ENCODE measurements around the gene POLR1G.

The POLR1G gene

GRCh38 chr19:45445139-45445538 lies 38.7 kb downstream of the POLR1G start:
- no peaks in the 10 kb centered on the region for H3K9me3 ChIP-seq (ENCODE audit: control insufficient read depth, insufficient read depth, low read length)
- no peaks in the 10 kb centered on the region for H4K20me1 ChIP-seq (ENCODE audit: control insufficient read depth, insufficient read depth, low read depth, low read length)
- peak overlapping the region; percentile 79 for H3K4me3 ChIP-seq (ENCODE audit: low read length)
- H3F3A ChIP-seq (ENCODE audit: control insufficient read depth, insufficient read depth) = peaks cover 42% of the 10 kb centered on the region
- no peak for TF ChIP-seq EZH2phosphoT487 (IDR thresholded peaks at IDR 0.05; ENCODE audit: borderline replicate concordance, low read length)
- TF ChIP-seq CTCF (IDR thresholded peaks at IDR 0.05; ENCODE audit: low read depth, low read length, poor library complexity, severe bottlenecking) = no peak
- H3K9me2 ChIP-seq (replicated peaks; ENCODE audit: control insufficient read depth, low read length) = no peaks in the 10 kb centered on the region
- H3K27me3 ChIP-seq (ENCODE audit: control insufficient read depth, low read length) = no peaks in the 10 kb centered on the region
- peaks cover 53% of the 10 kb centered on the region for H3K4me1 ChIP-seq (ENCODE audit: control insufficient read depth, low read length)
- H3K4me2 ChIP-seq (ENCODE audit: low read length) = peak overlapping the region; percentile 97; the same call in 1 of the 2 replicates
- H3K27ac ChIP-seq (ENCODE audit: low read depth, low read length) = no peak overlapping the region
- H3K36me3 ChIP-seq (ENCODE audit: control insufficient read depth, low read length) = no peaks in the 10 kb centered on the region
- H3K79me2 ChIP-seq (ENCODE audit: control insufficient read depth, low read length) = no peaks in the 10 kb centered on the region

DNA sequence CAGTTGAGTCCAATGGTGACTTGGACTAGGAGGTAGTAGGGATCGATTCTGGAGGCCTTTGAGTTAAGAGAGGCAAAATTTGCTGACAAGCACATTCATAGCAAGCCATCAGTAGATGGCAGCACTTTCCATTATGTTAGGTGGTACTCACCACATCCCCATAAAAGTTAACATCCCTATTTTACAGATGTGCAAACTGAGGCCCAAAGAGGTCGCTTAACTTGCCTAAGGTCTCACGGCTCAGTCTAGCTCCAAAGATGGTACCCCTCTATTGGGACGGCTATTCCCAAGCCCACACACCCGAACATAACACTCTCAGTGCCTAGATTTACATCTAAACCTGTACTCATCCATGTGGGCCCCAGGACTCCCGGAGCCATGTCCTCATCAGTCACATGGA lies 39.9 kb downstream of the POLR1G start:
- no peaks in the 10 kb centered on the region for H3K9me3 ChIP-seq (ENCODE audit: control insufficient read depth, insufficient read depth, low read length)
- H3K4me2 ChIP-seq (ENCODE audit: low read length) = no peak overlapping the region
- no peaks in the 10 kb centered on the region for H3K36me3 ChIP-seq (ENCODE audit: control insufficient read depth, low read length)
- TF ChIP-seq CTCF (IDR thresholded peaks at IDR 0.05; ENCODE audit: low read depth, low read length, poor library complexity, severe bottlenecking) (peak; percentile 71), EZH2phosphoT487 (IDR thresholded peaks at IDR 0.05; ENCODE audit: borderline replicate concordance, low read length) (no peak)
- no peak overlapping the region for H3K4me3 ChIP-seq (ENCODE audit: low read length)
- H3K9me2 ChIP-seq (replicated peaks; ENCODE audit: control insufficient read depth, low read length) = no peaks in the 10 kb centered on the region
- H3K27ac ChIP-seq (ENCODE audit: low read depth, low read length) = no peak overlapping the region
- H3F3A ChIP-seq (ENCODE audit: control insufficient read depth, insufficient read depth) = peaks cover 31% of the 10 kb centered on the region
- no peaks in the 10 kb centered on the region for H3K79me2 ChIP-seq (ENCODE audit: control insufficient read depth, low read length)
- peaks cover 47% of the 10 kb centered on the region for H3K4me1 ChIP-seq (ENCODE audit: control insufficient read depth, low read length)
- no peaks in the 10 kb centered on the region for H3K27me3 ChIP-seq (ENCODE audit: control insufficient read depth, low read length)
- H4K20me1 ChIP-seq (ENCODE audit: control insufficient read depth, insufficient read depth, low read depth, low read length) = no peaks in the 10 kb centered on the region

DNA sequence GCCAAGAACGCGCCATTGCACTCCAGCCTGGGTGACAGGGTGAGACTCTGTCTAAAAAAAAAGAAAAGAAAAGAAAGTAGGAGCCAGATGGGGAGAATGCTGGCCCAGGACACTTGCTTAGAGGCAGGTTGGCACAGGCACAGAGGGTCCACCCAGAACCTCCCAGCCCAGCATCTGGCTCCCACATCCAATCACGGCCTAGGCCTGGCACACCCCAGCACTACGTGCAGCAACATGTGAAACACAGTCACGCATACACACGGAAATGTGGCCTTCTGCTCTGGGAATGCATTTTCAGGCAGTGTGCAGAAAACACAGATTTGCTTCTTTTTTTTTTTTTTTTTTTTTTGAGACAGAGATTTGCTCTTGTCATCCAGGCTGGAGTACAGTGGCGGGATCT lies 40.5 kb downstream of the POLR1G start:
- H3K79me2 ChIP-seq (ENCODE audit: control insufficient read depth, low read length) = no peaks in the 10 kb centered on the region
- no peak overlapping the region for H3K4me2 ChIP-seq (ENCODE audit: low read length)
- H3K36me3 ChIP-seq (ENCODE audit: control insufficient read depth, low read length) = no peaks in the 10 kb centered on the region
- H3K27me3 ChIP-seq (ENCODE audit: control insufficient read depth, low read length) = no peaks in the 10 kb centered on the region
- no peaks in the 10 kb centered on the region for H4K20me1 ChIP-seq (ENCODE audit: control insufficient read depth, insufficient read depth, low read depth, low read length)
- H3K27ac ChIP-seq (ENCODE audit: low read depth, low read length) = no peak overlapping the region
- TF ChIP-seq EZH2phosphoT487 (IDR thresholded peaks at IDR 0.05; ENCODE audit: borderline replicate concordance, low read length) (no peak), CTCF (IDR thresholded peaks at IDR 0.05; ENCODE audit: low read depth, low read length, poor library complexity, severe bottlenecking) (no peak)
- peaks cover 54% of the 10 kb centered on the region for H3K4me1 ChIP-seq (ENCODE audit: control insufficient read depth, low read length)
- H3K9me3 ChIP-seq (ENCODE audit: control insufficient read depth, insufficient read depth, low read length) = no peaks in the 10 kb centered on the region
- no peak overlapping the region for H3K4me3 ChIP-seq (ENCODE audit: low read length)
- no peaks in the 10 kb centered on the region for H3K9me2 ChIP-seq (replicated peaks; ENCODE audit: control insufficient read depth, low read length)
- peaks cover 35% of the 10 kb centered on the region for H3F3A ChIP-seq (ENCODE audit: control insufficient read depth, insufficient read depth)

GRCh38 chr19:45448425-45448756 lies 41.9 kb downstream of the POLR1G start:
- Histone ChIP-seq H3K4me2 (ENCODE audit: low read length) (no peak overlapping the region), H3F3A (ENCODE audit: control insufficient read depth, insufficient read depth) (peaks cover 26% of the 10 kb centered on the region)
- TF ChIP-seq CTCF (IDR thresholded peaks at IDR 0.05; ENCODE audit: low read depth, low read length, poor library complexity, severe bottlenecking) (no peak), EZH2phosphoT487 (IDR thresholded peaks at IDR 0.05; ENCODE audit: borderline replicate concordance, low read length) (no peak)

More at GRCh38 chr19:45448425-45448756, 41.9 kb downstream of the POLR1G start:
- Histone ChIP-seq H3K9me2 (replicated peaks; ENCODE audit: control insufficient read depth, low read length) (no peaks in the 10 kb centered on the region), H3K4me3 (ENCODE audit: low read length) (no peak overlapping the region), H3K9me3 (ENCODE audit: control insufficient read depth, insufficient read depth, low read length) (no peaks in the 10 kb centered on the region), H3K4me1 (ENCODE audit: control insufficient read depth, low read length) (peaks cover 47% of the 10 kb centered on the region), H3K27me3 (ENCODE audit: control insufficient read depth, low read length) (no peaks in the 10 kb centered on the region), H4K20me1 (ENCODE audit: control insufficient read depth, insufficient read depth, low read depth, low read length) (no peaks in the 10 kb centered on the region), H3K36me3 (ENCODE audit: control insufficient read depth, low read length) (no peaks in the 10 kb centered on the region), H3K27ac (ENCODE audit: low read depth, low read length) (no peak overlapping the region), H3K79me2 (ENCODE audit: control insufficient read depth, low read length) (no peaks in the 10 kb centered on the region)
